ENCODE measurements around the gene SLC2A4RG. TPM values are rescaled to one million over a fixed set of nuclear protein-coding genes. Genes with fewer than 3 reads are reported as not detected.
"Not testable (repeated sequence)": the region's sequence is repeated elsewhere in the genome, so short reads cannot be mapped to it uniquely, and the experiment has no call there.

Gene SLC2A4RG
- total and polyA plus RNA-seq, 2 donors (not counting 3 experiments of a cell fraction or from before 2014, with no cell fraction given) = 41.7 to 69.4 TPM

DNA sequence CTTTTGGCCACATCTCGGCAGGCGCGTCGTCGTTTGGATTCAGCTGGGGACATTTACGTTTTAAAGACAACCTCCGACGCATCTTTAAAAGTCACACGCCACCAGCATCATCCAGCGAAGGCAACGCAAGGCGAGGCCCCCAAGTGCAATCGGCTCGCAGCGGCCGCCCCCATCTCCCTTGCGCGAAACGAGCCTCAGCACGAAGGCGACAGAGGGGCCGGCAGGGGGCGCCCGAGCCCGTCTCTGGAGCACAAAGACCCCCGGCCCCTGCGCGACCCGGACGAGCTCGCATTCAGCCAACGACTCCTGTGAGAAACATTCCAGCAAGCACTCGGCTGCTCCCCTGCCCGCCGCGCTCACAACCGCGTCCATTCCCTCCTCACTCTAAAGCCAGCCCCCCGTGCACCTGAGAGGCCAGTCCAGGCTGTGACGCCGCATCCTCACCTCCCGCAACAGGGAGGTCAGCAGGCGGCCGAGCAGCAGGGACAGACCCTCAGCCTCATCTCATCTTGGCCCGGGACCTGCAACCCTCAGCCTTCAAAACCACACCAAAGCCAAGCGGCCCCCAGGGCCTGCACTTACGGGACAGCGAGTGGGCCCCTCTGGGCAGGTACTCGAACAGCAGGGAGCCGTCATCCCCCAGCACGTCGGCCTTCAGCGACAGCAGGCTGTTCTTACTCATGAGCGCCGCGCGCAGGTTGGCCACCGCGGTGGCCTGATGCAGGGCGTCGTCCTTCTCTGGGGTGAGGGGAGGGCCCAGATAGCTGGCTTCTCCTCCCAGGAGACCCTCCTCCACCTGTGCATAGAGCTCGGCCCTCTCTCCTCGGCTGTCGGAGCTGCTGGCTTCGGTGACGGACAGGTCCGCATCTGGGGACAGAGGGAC lies 35.8 kb downstream of the SLC2A4RG start:
- H4K20me1 ChIP-seq (replicated peaks; ENCODE audit: control insufficient read depth, extremely low read depth, insufficient read depth, low read length) = no peaks in the 10 kb centered on the region
- BruUV-seq (replicated peaks) = no TSS peak
- TF ChIP-seq, protein P1, sequence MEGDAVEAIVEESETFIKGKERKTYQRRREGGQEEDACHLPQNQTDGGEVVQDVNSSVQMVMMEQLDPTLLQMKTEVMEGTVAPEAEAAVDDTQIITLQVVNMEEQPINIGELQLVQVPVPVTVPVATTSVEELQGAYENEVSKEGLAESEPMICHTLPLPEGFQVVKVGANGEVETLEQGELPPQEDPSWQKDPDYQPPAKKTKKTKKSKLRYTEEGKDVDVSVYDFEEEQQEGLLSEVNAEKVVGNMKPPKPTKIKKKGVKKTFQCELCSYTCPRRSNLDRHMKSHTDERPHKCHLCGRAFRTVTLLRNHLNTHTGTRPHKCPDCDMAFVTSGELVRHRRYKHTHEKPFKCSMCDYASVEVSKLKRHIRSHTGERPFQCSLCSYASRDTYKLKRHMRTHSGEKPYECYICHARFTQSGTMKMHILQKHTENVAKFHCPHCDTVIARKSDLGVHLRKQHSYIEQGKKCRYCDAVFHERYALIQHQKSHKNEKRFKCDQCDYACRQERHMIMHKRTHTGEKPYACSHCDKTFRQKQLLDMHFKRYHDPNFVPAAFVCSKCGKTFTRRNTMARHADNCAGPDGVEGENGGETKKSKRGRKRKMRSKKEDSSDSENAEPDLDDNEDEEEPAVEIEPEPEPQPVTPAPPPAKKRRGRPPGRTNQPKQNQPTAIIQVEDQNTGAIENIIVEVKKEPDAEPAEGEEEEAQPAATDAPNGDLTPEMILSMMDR (IDR thresholded peaks at IDR 0.05; ENCODE audit: extremely low read depth in 1 of 2, insufficient read depth in 1 of 2, low read depth in 1 of 2, low read length in 2 of 2) = peak; percentile 86 to 94
- TF ChIP-seq, protein P2, sequence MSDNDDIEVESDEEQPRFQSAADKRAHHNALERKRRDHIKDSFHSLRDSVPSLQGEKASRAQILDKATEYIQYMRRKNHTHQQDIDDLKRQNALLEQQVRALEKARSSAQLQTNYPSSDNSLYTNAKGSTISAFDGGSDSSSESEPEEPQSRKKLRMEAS (IDR thresholded peaks at IDR 0.05; ENCODE audit: insufficient read depth, insufficient read length) = no peak
- FAIRE-seq = peak; percentile 82
- peak overlapping the region; percentile 91 for H2AFZ ChIP-seq (ENCODE audit: low read depth, low read length)
- H3K4me3 ChIP-seq (replicated peaks in 1 of 3; ENCODE audit: insufficient read depth in 1 of 3, low read depth in 1 of 3, low read length in 3 of 3) = peak overlapping the region in 2 of 3 experiments; percentile 17 to 26
- H3K27ac ChIP-seq (ENCODE audit: insufficient read depth, low read depth, low read length) = no peak overlapping the region
- no peaks in the 10 kb centered on the region for H3K9me1 ChIP-seq (replicated peaks; ENCODE audit: control insufficient read depth, extremely low read depth, insufficient read depth, low read length)
- DNase-seq (ENCODE audit: low read depth, low spot score) = peak; percentile 60
- intact Hi-C loops (cut with micrococcal nuclease) = loop anchor here (2.0 kb wide), 2 partner anchors 89 to 237 kb away; partner anchors contain the start of gene TPD52L2
- dilution Hi-C loops (cut with MboI; ENCODE audit: extremely low pct_ligation_motif_present, low sequenced_read_pairs) = no loop called here
- no peaks in the 10 kb centered on the region for H3K27me3 ChIP-seq (ENCODE audit: control insufficient read depth in 2 of 2, insufficient read depth in 2 of 2, low read length in 2 of 2)
- H3K4me2 ChIP-seq (ENCODE audit: insufficient read depth, low read length) = peak overlapping the region; percentile 65
- H3K9ac ChIP-seq (replicated peaks; ENCODE audit: extremely low read depth, insufficient read depth, low read length) = no peak overlapping the region
- H3K9me3 ChIP-seq (replicated peaks; ENCODE audit: control insufficient read depth, insufficient read depth, low read length) = no peaks in the 10 kb centered on the region
- POLR2A ChIA-PET = no interaction called here
- CTCF ChIA-PET = interaction anchor here (0.8 to 2.5 kb wide), 20 partner anchors 9 to 279 kb away, joined by 3 to 32 read pairs (median 6); partner anchors contain the start of genes ARFRP1, DNAJC5, PRPF6 and PTK6
- H3K36me3 ChIP-seq (ENCODE audit: control insufficient read depth in 2 of 2, extremely low read depth in 1 of 2, insufficient read depth in 2 of 2, low read length in 2 of 2) = no peaks in the 10 kb centered on the region
- H3K79me2 ChIP-seq (ENCODE audit: control insufficient read depth, insufficient read depth, low read length) = no peaks in the 10 kb centered on the region
- peaks cover 6% of the 10 kb centered on the region for H3K4me1 ChIP-seq (ENCODE audit: control insufficient read depth, extremely low read depth, insufficient read depth, low read length)

DNA sequence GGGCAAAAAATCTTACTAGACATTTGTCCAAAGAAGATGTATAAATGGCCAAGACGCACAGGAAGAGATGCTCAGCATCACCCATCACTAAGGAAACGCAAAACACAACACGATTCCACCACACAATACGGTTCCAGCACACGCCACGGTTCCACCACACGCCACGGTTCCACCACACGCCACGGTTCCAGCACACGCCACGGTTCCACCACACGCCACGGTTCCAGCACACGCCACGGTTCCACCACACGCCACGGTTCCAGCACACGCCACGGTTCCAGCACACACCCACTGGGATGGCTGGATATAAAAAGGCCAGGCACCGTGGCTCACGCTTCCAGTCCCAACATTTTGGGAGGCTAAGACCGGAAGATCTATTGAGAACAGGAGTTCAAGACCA lies 37.3 kb downstream of the SLC2A4RG start:
- H3K27ac ChIP-seq (ENCODE audit: insufficient read depth, low read depth, low read length); H2AFZ ChIP-seq (ENCODE audit: low read depth, low read length); H3K9me1 ChIP-seq (replicated peaks; ENCODE audit: control insufficient read depth, extremely low read depth, insufficient read depth, low read length); H3K4me2 ChIP-seq (ENCODE audit: insufficient read depth, low read length); H3K27me3 ChIP-seq (ENCODE audit: control insufficient read depth in 2 of 2, insufficient read depth in 2 of 2, low read length in 2 of 2); H3K36me3 ChIP-seq (ENCODE audit: control insufficient read depth in 2 of 2, extremely low read depth in 1 of 2, insufficient read depth in 2 of 2, low read length in 2 of 2); intact Hi-C loops (cut with micrococcal nuclease); H3K9ac ChIP-seq (replicated peaks; ENCODE audit: extremely low read depth, insufficient read depth, low read length); H3K9me3 ChIP-seq (replicated peaks; ENCODE audit: control insufficient read depth, insufficient read depth, low read length); H3K4me1 ChIP-seq (ENCODE audit: control insufficient read depth, extremely low read depth, insufficient read depth, low read length); H3K79me2 ChIP-seq (ENCODE audit: control insufficient read depth, insufficient read depth, low read length); POLR2A ChIA-PET; H3K4me3 ChIP-seq (replicated peaks in 1 of 3; ENCODE audit: insufficient read depth in 1 of 3, low read depth in 1 of 3, low read length in 3 of 3); BruUV-seq (replicated peaks); dilution Hi-C loops (cut with MboI; ENCODE audit: extremely low pct_ligation_motif_present, low sequenced_read_pairs); DNase-seq (ENCODE audit: low read depth, low spot score); H4K20me1 ChIP-seq (replicated peaks; ENCODE audit: control insufficient read depth, extremely low read depth, insufficient read depth, low read length); FAIRE-seq: not testable (repeated sequence)
- CTCF ChIA-PET = interaction anchor here (1.5 to 1.8 kb wide), 2 partner anchors 87 to 197 kb away, joined by 4 to 5 read pairs; no protein-coding TSS in a partner anchor
